ENCODE measurements around the gene MBP.

DNA sequence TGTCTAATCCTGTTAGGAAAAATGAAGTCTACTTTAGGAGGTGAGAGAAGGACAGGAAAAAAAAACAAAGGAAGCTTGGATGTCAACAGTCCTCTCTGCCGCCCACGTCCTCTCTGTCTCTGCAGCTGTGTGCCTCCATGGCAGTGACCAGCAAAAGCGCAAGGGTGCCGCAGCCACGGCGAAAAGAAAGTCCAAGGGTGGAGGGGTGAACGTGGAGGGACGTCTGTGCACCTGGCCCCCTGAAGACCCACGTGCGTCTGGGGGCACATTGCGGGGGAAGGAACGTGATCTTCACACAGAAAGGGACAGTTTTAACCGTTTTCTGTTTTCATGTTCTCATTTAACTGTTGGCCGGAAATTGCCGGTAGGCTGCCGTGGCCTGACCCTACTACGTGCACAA lies 152.7 kb downstream of the MBP start:
- no peak for TF ChIP-seq POLR2A (IDR thresholded peaks at IDR 0.05)
- TF ChIP-seq, protein P1, sequence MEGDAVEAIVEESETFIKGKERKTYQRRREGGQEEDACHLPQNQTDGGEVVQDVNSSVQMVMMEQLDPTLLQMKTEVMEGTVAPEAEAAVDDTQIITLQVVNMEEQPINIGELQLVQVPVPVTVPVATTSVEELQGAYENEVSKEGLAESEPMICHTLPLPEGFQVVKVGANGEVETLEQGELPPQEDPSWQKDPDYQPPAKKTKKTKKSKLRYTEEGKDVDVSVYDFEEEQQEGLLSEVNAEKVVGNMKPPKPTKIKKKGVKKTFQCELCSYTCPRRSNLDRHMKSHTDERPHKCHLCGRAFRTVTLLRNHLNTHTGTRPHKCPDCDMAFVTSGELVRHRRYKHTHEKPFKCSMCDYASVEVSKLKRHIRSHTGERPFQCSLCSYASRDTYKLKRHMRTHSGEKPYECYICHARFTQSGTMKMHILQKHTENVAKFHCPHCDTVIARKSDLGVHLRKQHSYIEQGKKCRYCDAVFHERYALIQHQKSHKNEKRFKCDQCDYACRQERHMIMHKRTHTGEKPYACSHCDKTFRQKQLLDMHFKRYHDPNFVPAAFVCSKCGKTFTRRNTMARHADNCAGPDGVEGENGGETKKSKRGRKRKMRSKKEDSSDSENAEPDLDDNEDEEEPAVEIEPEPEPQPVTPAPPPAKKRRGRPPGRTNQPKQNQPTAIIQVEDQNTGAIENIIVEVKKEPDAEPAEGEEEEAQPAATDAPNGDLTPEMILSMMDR (IDR thresholded peaks at IDR 0.05): no peak
- no peak for TF ChIP-seq EP300 (IDR thresholded peaks at IDR 0.05)
- TF ChIP-seq POLR2AphosphoS5 (IDR thresholded peaks at IDR 0.05): no peak
